K562 (cell line): Measurements from ENCODE around the gene SNX12. TPM values are rescaled to one million over a fixed set of nuclear protein-coding genes. Genes with fewer than 3 reads are reported as not detected.
A peak's percentile ranks its signal among the peaks of the same experiment; 100 is the strongest.

Source experiments
- ATF7 ChIP-seq: fragments of 450-650 bp; IDR thresholded peaks from 2 replicates; pipeline ENCODE4 v1.7.1; 2014; ENCODE audit warnings: mild to moderate bottlenecking, moderate library complexity
- CCNT2 ChIP-seq: IDR thresholded peaks from 2 replicates; pipeline ENCODE4 v1.6.1; 2011; ENCODE audit warnings: borderline replicate concordance, low read depth, mild to moderate bottlenecking, moderate library complexity, mixed read lengths, low read length; ENCODE audit not compliant: insufficient read length; ENCODE audit errors: extremely low read depth
- DPF2 ChIP-seq: fragments of 450-650 bp; IDR thresholded peaks from 2 replicates; pipeline ENCODE4 v1.6.1; 2016
- KDM1A ChIP-seq, 2 experiments: fragments of 450-650 bp; IDR thresholded peaks; 2 replicates each; pipeline ENCODE4 v1.6.1; 2016; ENCODE audit warnings: mild to moderate bottlenecking in 2 of 2
- KLF10 ChIP-seq: fragments of 250-450 bp; sonication (Bioruptor Pico); IDR thresholded peaks from 2 replicates; pipeline ENCODE4 v1.6.1; 2021; ENCODE audit warnings: matching md5 sums
- NFE2 ChIP-seq: IDR thresholded peaks from 2 replicates; pipeline ENCODE4 v1.6.1; 2014; ENCODE audit warnings: antibody characterized with exemption, low read depth
- NRF1 ChIP-seq, 2 experiments: fragments of 450-650 bp; IDR thresholded peaks in 1 of 2; conservative IDR thresholded peaks in 1 of 2; 2 replicates each; pipeline ENCODE4 v1.6.1; 2014; ENCODE audit warnings: mild to moderate bottlenecking in 2 of 2
- RBM22 ChIP-seq: fragments of 200-400 bp; formaldehyde crosslinking; IDR thresholded peaks from 2 replicates; pipeline ENCODE4 v1.6.1; 2018; ENCODE audit warnings: low read length, low read depth; ENCODE audit not compliant: poor library complexity, severe bottlenecking
- ZNF584 ChIP-seq: fragments of 200-800 bp; sonication (Bioruptor generic); IDR thresholded peaks from 2 replicates; pipeline ENCODE4 v1.6.1; 2016; ENCODE audit warnings: low read depth, mild to moderate bottlenecking, missing genetic modification characterization, missing compliant biosample characterization
- ZNF707 ChIP-seq: fragments of 250-450 bp; sonication (Bioruptor Pico); conservative IDR thresholded peaks from 2 replicates; pipeline ENCODE4 v1.8.0; 2022; ENCODE audit warnings: inconsistent platforms, mild to moderate bottlenecking, moderate library complexity
- polyA plus RNA-seq, 8 experiments: library from polyadenylated mRNA; depleted of rRNA in 4 of 8; stranded (reverse) in 5 of 8; unstranded in 3 of 8; fragments of >200 nt; fragmentation: Nextera tagmentation in 2 of 8; fragmentation: Illumina TruSeq in 1 of 8; extraction: Ambion mirVana in 2 of 8; extraction: Trizol in 1 of 8; gene quantifications; 2 replicates each; pipeline versions ENCODE4 v1.2.1 to v1.2.3, GENCODE V29; 2011 to 2014; ENCODE audit warnings: inconsistent platforms in 1 of 8, missing spikeins in 1 of 8
- total RNA-seq, 7 experiments: library from RNA; depleted of rRNA in 6 of 7; stranded (reverse); fragments of >200 nt in 6 of 7; fragmentation: Illumina TruSeq in 2 of 7; extraction: Trizol in 2 of 7; gene quantifications; 2 replicates each; pipeline versions ENCODE4 v1.2.1 to v1.2.3, GENCODE V29; 2011 to 2021; ENCODE audit warnings: low replicate concordance in 1 of 7
- TF ChIP-seq, protein P1 (sequence below): fragments of 450-650 bp; IDR thresholded peaks from 2 replicates; pipeline ENCODE4 v1.7.1; 2018; ENCODE audit warnings: mild to moderate bottlenecking, low read depth; ENCODE audit not compliant: partially characterized antibody
- TF ChIP-seq, protein P2 (sequence below): fragments of 450-650 bp; IDR thresholded peaks from 2 replicates; pipeline ENCODE4 v1.6.1; 2017; ENCODE audit warnings: mild to moderate bottlenecking, moderate library complexity
- TF ChIP-seq, protein P3 (sequence below): sonication (generic); formaldehyde crosslinking; IDR thresholded peaks from 2 replicates; pipeline ENCODE4 v1.8.1; 2023; ENCODE audit warnings: missing genetic modification reagents, mild to moderate bottlenecking, borderline replicate concordance
- TF ChIP-seq, protein P4 (sequence below): sonication (generic); formaldehyde crosslinking; IDR thresholded peaks from 2 replicates; pipeline ENCODE4 v1.8.0; 2022; ENCODE audit warnings: mild to moderate bottlenecking, missing genetic modification reagents

Gene SNX12
- total and polyA plus RNA-seq, 9 of the 15 experiments (the other 6 are each of a cell fraction or from before 2014, with no cell fraction given) = 12.7 to 50.3 (median 37.1) TPM

DNA sequence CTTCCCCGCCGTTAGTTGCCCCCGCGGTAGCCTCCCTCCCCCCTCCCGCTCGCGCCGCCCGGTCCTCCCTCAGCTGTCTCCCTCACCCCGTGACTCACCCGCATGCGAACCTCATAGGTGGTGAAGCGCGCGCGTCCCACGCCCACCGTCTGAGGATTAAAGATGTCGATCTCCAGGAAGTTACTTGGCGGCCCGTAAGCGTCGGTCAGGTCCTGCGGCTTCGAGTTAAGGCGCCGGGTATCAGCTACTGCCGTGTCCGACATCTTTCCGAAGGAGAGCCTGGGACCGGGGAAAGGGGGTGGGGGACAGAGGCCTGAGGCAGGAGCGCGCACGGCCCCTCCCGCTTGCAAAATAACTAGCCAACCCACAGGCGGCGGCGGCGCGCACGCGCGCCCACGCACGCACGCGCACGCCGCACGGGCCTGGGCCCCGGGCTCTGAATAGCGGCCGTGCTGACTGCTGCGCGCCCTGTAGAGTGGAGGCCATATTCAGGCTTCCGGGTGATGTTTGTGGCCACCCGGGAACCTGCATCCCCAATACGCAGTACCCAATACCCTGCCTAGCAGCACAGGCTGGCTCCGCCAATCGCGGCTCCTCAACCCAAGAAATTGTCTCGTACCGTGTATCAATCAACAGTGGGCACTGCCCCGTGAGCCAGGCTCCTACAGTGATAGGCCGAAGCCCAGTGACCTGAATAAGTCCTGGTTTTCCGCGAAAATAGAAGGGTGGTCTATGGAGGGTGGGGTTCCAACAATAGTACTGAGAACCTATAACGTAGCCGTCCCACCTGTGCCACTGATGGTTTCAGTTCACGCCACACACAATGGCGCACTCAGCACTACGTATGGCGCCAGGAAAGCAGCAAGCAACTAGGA, at the start of gene SNX12 (continued):
- TF ChIP-seq RBM22 = no peak
- TF ChIP-seq, protein P1, sequence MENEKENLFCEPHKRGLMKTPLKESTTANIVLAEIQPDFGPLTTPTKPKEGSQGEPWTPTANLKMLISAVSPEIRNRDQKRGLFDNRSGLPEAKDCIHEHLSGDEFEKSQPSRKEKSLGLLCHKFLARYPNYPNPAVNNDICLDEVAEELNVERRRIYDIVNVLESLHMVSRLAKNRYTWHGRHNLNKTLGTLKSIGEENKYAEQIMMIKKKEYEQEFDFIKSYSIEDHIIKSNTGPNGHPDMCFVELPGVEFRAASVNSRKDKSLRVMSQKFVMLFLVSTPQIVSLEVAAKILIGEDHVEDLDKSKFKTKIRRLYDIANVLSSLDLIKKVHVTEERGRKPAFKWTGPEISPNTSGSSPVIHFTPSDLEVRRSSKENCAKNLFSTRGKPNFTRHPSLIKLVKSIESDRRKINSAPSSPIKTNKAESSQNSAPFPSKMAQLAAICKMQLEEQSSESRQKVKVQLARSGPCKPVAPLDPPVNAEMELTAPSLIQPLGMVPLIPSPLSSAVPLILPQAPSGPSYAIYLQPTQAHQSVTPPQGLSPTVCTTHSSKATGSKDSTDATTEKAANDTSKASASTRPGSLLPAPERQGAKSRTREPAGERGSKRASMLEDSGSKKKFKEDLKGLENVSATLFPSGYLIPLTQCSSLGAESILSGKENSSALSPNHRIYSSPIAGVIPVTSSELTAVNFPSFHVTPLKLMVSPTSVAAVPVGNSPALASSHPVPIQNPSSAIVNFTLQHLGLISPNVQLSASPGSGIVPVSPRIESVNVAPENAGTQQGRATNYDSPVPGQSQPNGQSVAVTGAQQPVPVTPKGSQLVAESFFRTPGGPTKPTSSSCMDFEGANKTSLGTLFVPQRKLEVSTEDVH = peak; percentile 45
- no peak for TF ChIP-seq KDM1A (IDR thresholded peaks at IDR 0.05)
- TF ChIP-seq DPF2 = peak; percentile 43; the same call in 1 of the 2 replicates
- TF ChIP-seq, protein P2, sequence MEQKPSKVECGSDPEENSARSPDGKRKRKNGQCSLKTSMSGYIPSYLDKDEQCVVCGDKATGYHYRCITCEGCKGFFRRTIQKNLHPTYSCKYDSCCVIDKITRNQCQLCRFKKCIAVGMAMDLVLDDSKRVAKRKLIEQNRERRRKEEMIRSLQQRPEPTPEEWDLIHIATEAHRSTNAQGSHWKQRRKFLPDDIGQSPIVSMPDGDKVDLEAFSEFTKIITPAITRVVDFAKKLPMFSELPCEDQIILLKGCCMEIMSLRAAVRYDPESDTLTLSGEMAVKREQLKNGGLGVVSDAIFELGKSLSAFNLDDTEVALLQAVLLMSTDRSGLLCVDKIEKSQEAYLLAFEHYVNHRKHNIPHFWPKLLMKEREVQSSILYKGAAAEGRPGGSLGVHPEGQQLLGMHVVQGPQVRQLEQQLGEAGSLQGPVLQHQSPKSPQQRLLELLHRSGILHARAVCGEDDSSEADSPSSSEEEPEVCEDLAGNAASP = no peak
- TF ChIP-seq NFE2 = no peak
- 0 out of 2 replicates have a peak, but pooled peaks have one; percentile 45 for TF ChIP-seq ZNF707 (CRISPR knock-in tag)
- peak; percentile 93 for TF ChIP-seq NRF1 (conservative IDR thresholded peaks at IDR 0.05 in 1 of 2, IDR thresholded peaks at IDR 0.05 in 1 of 2)
- TF ChIP-seq, protein P3, sequence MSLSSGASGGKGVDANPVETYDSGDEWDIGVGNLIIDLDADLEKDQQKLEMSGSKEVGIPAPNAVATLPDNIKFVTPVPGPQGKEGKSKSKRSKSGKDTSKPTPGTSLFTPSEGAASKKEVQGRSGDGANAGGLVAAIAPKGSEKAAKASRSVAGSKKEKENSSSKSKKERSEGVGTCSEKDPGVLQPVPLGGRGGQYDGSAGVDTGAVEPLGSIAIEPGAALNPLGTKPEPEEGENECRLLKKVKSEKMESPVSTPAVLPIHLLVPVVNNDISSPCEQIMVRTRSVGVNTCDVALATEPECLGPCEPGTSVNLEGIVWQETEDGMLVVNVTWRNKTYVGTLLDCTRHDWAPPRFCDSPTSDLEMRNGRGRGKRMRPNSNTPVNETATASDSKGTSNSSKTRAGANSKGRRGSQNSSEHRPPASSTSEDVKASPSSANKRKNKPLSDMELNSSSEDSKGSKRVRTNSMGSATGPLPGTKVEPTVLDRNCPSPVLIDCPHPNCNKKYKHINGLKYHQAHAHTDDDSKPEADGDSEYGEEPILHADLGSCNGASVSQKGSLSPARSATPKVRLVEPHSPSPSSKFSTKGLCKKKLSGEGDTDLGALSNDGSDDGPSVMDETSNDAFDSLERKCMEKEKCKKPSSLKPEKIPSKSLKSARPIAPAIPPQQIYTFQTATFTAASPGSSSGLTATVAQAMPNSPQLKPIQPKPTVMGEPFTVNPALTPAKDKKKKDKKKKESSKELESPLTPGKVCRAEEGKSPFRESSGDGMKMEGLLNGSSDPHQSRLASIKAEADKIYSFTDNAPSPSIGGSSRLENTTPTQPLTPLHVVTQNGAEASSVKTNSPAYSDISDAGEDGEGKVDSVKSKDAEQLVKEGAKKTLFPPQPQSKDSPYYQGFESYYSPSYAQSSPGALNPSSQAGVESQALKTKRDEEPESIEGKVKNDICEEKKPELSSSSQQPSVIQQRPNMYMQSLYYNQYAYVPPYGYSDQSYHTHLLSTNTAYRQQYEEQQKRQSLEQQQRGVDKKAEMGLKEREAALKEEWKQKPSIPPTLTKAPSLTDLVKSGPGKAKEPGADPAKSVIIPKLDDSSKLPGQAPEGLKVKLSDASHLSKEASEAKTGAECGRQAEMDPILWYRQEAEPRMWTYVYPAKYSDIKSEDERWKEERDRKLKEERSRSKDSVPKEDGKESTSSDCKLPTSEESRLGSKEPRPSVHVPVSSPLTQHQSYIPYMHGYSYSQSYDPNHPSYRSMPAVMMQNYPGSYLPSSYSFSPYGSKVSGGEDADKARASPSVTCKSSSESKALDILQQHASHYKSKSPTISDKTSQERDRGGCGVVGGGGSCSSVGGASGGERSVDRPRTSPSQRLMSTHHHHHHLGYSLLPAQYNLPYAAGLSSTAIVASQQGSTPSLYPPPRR (CRISPR knock-in tag) = no peak
- TF ChIP-seq ATF7 = peak; percentile 88
- TF ChIP-seq, protein P4, sequence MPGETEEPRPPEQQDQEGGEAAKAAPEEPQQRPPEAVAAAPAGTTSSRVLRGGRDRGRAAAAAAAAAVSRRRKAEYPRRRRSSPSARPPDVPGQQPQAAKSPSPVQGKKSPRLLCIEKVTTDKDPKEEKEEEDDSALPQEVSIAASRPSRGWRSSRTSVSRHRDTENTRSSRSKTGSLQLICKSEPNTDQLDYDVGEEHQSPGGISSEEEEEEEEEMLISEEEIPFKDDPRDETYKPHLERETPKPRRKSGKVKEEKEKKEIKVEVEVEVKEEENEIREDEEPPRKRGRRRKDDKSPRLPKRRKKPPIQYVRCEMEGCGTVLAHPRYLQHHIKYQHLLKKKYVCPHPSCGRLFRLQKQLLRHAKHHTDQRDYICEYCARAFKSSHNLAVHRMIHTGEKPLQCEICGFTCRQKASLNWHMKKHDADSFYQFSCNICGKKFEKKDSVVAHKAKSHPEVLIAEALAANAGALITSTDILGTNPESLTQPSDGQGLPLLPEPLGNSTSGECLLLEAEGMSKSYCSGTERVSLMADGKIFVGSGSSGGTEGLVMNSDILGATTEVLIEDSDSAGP = no peak
- no peak for TF ChIP-seq KLF10 (CRISPR knock-in tag)
- TF ChIP-seq CCNT2 = peak; percentile 84
- TF ChIP-seq ZNF584 = peak; percentile 94
